ENCODE data around the gene POMT2. TPM values are rescaled to one million over a fixed set of nuclear protein-coding genes. Genes with fewer than 3 reads are reported as not detected.

Gene POMT2
- total and polyA plus RNA-seq, 9 donors, result 6.7 to 35.3 (median 16.1) TPM

DNA sequence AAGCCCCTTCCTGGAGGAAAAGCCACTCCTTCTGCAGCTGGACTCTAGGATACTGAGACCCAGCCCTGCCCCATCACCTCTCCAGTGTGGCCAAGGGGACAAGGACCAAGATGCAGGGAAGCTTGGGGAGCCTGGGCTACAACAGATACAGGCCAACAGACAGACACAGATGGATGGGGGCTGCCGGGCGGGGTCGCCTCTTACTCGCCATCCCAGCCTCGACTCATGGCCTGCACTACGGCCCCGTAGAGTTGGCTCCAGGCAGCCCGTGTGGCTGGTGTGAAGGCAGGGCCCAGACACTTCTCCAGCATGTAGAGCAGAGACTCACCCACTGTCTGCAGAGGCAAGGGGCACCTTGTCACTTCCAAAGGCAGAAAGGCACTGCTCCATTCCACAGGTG, 54.3 kb downstream of the POMT2 start:
- no peaks in the 10 kb centered on the region for H3K27me3 ChIP-seq
- TF ChIP-seq POLR2A (IDR thresholded peaks at IDR 0.05) (no peak), EP300 (IDR thresholded peaks at IDR 0.05) (no peak)
- TF ChIP-seq, protein P1, sequence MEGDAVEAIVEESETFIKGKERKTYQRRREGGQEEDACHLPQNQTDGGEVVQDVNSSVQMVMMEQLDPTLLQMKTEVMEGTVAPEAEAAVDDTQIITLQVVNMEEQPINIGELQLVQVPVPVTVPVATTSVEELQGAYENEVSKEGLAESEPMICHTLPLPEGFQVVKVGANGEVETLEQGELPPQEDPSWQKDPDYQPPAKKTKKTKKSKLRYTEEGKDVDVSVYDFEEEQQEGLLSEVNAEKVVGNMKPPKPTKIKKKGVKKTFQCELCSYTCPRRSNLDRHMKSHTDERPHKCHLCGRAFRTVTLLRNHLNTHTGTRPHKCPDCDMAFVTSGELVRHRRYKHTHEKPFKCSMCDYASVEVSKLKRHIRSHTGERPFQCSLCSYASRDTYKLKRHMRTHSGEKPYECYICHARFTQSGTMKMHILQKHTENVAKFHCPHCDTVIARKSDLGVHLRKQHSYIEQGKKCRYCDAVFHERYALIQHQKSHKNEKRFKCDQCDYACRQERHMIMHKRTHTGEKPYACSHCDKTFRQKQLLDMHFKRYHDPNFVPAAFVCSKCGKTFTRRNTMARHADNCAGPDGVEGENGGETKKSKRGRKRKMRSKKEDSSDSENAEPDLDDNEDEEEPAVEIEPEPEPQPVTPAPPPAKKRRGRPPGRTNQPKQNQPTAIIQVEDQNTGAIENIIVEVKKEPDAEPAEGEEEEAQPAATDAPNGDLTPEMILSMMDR (IDR thresholded peaks at IDR 0.05), result no peak
- no peak for DNase-seq
- no peaks in the 10 kb centered on the region for H3K36me3 ChIP-seq
- 87 to 89% (median 87%) methylated on average over 5 to 8 of the region's 8 CpGs for WGBS, 3 donors
- intact Hi-C loops (cut with DNase I), result no loop called here
- no peaks in the 10 kb centered on the region for H3K4me1 ChIP-seq (ENCODE audit: insufficient read depth)
- peaks cover 0 to 12% of the 10 kb centered on the region in 2 donors for H3K9me3 ChIP-seq
- no peak overlapping the region for H3K4me3 ChIP-seq
- no peak overlapping the region for H3K27ac ChIP-seq

DNA sequence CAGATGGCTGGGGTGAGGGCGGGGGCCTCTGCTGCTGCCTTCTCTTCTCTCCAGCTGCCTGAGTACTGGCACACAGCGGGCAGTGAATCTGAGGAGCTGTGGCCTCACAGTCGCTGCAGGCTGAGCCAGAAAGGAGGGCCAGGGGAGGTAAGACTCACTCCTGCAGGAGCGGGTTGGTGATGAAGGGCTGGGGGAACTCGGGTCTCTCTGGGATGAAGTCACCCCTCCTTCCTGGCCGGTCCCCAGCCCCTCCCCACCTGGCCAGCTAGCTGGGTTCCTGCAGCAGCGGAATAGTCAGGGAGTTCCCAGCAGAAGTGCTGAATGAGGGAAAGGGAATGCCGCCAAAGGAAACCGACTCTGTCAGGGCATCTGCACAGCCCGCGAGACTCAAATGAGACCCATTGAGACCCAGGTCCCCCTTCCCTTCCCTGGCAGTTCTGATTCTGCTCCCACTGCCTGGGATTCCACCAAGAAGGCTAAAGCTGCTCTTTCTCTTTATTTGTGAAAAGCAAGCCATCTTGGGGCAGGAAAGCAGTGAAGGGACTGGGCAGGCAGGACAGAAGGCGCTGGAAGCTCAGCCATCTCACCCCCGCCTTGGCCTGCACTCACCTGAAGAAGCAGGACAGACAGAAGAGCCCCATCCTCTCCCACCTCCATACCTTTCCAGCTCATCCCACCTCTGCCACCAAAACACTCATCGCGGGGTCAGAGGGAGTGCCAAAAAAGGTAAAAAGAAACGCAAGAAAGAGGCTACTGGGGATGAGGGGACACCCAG, 54.9 kb downstream of the POMT2 start:
- TF ChIP-seq EP300 (IDR thresholded peaks at IDR 0.05) (no peak), POLR2A (IDR thresholded peaks at IDR 0.05) (no peak)
- TF ChIP-seq, protein P1 (IDR thresholded peaks at IDR 0.05), result no peak
- H3K4me3 ChIP-seq, result no peak overlapping the region
- intact Hi-C loops (cut with DNase I), result no loop called here
- no peak overlapping the region for H3K27ac ChIP-seq
- no peaks in the 10 kb centered on the region for H3K36me3 ChIP-seq
- no peak for DNase-seq
- H3K9me3 ChIP-seq, result peaks cover 0 to 12% of the 10 kb centered on the region in 2 donors
- no peaks in the 10 kb centered on the region for H3K27me3 ChIP-seq
- H3K4me1 ChIP-seq (ENCODE audit: insufficient read depth), result no peaks in the 10 kb centered on the region
- 66 to 69% (median 68%) methylated on average over 16 of the region's 16 CpGs for WGBS, 3 donors

DNA sequence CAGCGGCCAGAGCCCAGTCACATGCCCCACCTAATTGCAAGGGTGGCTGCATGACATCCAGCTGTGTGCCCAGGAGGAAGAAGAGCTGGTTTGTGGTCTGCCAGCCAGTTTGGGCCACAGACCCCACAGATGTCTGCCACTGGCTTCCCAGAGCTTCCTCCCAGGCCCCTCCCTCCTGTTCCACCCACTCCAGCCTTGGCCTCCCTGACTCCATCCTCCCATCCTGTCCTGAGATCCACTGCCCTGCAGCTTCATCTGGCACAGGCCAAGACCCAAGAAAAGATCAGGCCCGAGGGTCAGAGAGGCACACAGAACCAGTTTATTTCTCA, 55.5 kb downstream of the POMT2 start:
- TF ChIP-seq POLR2A (IDR thresholded peaks at IDR 0.05) (no peak), EP300 (IDR thresholded peaks at IDR 0.05) (no peak)
- TF ChIP-seq, protein P1 (IDR thresholded peaks at IDR 0.05), result no peak
- 61 to 74% (median 73%) methylated on average over 2 of the region's 2 CpGs for WGBS, 3 donors
- H3K4me3 ChIP-seq, result no peak overlapping the region
- peaks cover 0 to 12% of the 10 kb centered on the region in 2 donors for H3K9me3 ChIP-seq
- no peak for DNase-seq
- H3K4me1 ChIP-seq (ENCODE audit: insufficient read depth), result no peaks in the 10 kb centered on the region
- no peak overlapping the region for H3K27ac ChIP-seq
- H3K36me3 ChIP-seq, result no peaks in the 10 kb centered on the region
- H3K27me3 ChIP-seq, result no peaks in the 10 kb centered on the region
- intact Hi-C loops (cut with DNase I), result no loop called here

DNA sequence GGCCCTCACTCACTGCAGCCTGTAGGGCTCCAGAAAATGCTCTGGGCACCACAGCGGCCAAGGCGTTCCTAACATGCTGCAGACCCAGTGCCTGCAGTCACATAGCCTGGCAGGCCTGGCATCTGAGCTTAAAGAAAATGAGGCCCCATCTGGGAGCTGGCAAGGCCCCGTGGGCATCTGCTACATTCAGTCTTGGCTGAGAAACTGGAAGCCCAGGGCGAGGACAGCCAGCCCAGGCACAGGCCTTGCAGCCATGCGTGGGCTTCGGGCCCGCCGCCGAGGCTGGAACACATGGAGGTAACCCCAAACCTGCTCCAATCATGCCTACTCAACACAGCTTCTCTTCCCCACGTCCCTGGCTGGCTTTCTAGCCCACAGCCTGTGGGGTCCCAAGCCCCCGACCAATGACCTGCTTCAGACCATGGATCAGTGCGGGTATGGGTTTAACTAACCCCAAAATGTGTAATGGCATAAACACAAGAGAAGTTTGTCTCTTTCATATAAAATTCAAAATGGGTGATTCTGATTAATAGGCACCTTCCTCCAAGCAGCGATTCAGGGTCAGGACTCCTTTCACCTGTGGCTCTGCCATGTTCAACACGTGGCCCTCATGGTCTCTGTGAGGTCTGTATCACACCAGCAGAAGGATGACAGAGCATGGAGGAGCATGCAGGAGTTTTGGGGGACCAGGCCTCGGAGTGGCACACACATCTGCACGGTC, 56.1 kb downstream of the POMT2 start:
- no peak for DNase-seq
- H3K36me3 ChIP-seq, result no peaks in the 10 kb centered on the region
- 86 to 91% (median 86%) methylated on average over 16 of the region's 16 CpGs for WGBS, 3 donors
- H3K4me1 ChIP-seq (ENCODE audit: insufficient read depth), result no peaks in the 10 kb centered on the region
- peaks cover 0 to 12% of the 10 kb centered on the region in 2 donors for H3K9me3 ChIP-seq
- no peaks in the 10 kb centered on the region for H3K27me3 ChIP-seq
- TF ChIP-seq EP300 (IDR thresholded peaks at IDR 0.05), result no peak
- TF ChIP-seq, protein P1 (IDR thresholded peaks at IDR 0.05), result no peak
- TF ChIP-seq POLR2A (IDR thresholded peaks at IDR 0.05), result no peak
- H3K27ac ChIP-seq, result no peak overlapping the region
- intact Hi-C loops (cut with DNase I), result no loop called here
- no peak overlapping the region for H3K4me3 ChIP-seq
